Adipose tissue (tissue), 3 donors: ENCODE data around the gene MAGI1. TPM values are rescaled to one million over a fixed set of nuclear protein-coding genes. Genes with fewer than 3 reads are reported as not detected.

ENCODE experiments used
- H3K27ac ChIP-seq: one replicate; pipeline ENCODE4 v1.5.1; 2013; ENCODE audit warnings: low read depth, low read length
- WGBS, 3 donors: extraction: QIAGEN DNeasy Blood & Tissue Kit; methylation state at CpG; one replicate each; pipeline ENCODE4 v1.1.7; 2013; 5-methylcytosine and 5-hydroxymethylcytosine counted together
- polyA plus RNA-seq, 3 donors: library from polyadenylated mRNA; stranded (reverse); fragments of 200-250 nt; gene quantifications; one replicate each; pipeline ENCODE4 v1.2.3, GENCODE V29; 2013
- donor health status: healthy with polysubstance abuse.
- donor health status: Bipolar disorder and iron deficiency.
- donor health status: healthy.

Gene MAGI1
- polyA plus RNA-seq, 3 donors = 8.8 to 10.5 (median 10.4) TPM

GRCh38 chr3:65466300-65466988 lies 572.3 kb downstream of the MAGI1 start:
- 86 to 91% (median 87%) methylated on average over 5 of the region's 5 CpGs for WGBS, 3 donors
- H3K27ac ChIP-seq = no peak overlapping the region

- no peak overlapping the region for H3K27ac ChIP-seq
- WGBS, 3 donors = 93 to 96% (median 94%) methylated on average over 6 of the region's 6 CpGs
These were observed 588.8 kb downstream of the MAGI1 start for GRCh38 chr3:65449841-65450428.

- no peak overlapping the region for H3K27ac ChIP-seq
- WGBS, 3 donors = 84 to 93% (median 84%) methylated on average over 3 of the region's 3 CpGs
These were observed 590.6 kb downstream of the MAGI1 start for GRCh38 chr3:65448120-65448519.

- 74 to 86% (median 82%) methylated on average over 4 of the region's 4 CpGs for WGBS, 3 donors
- H3K27ac ChIP-seq = no peak overlapping the region
These were observed 593.0 kb downstream of the MAGI1 start for GRCh38 chr3:65445573-65446169.

- no peak overlapping the region for H3K27ac ChIP-seq
- 84 to 86% (median 84%) methylated on average over 7 of the region's 7 CpGs for WGBS, 3 donors
These were observed 594.3 kb downstream of the MAGI1 start for GRCh38 chr3:65444447-65444815.

GRCh38 chr3:65443739-65444446 lies 594.8 kb downstream of the MAGI1 start:
- 89 to 94% (median 90%) methylated on average over 4 of the region's 4 CpGs for WGBS, 3 donors
- H3K27ac ChIP-seq = no peak overlapping the region

- WGBS, 3 donors = 20 to 29% (median 21%) methylated on average over 6 of the region's 6 CpGs
These were observed 599.0 kb downstream of the MAGI1 start for GRCh38 chr3:65439641-65440284.

GRCh38 chr3:65438612-65439011 lies 600.1 kb downstream of the MAGI1 start:
- H3K27ac ChIP-seq = no peak overlapping the region
- WGBS, 3 donors = 85 to 95% (median 90%) methylated on average over 1 of the region's 1 CpG

More at GRCh38 chr3:65439641-65440284, 599.0 kb downstream of the MAGI1 start:
- H3K27ac ChIP-seq = no peak overlapping the region

- no peak overlapping the region for H3K27ac ChIP-seq
- WGBS, 3 donors = 87 to 93% (median 91%) methylated on average over 3 of the region's 3 CpGs
These were observed 600.6 kb downstream of the MAGI1 start for GRCh38 chr3:65438096-65438495.

- WGBS, 3 donors = 46 to 72% (median 61%) methylated on average over 1 of the region's 1 CpG
- no peak overlapping the region for H3K27ac ChIP-seq
These were observed 602.1 kb downstream of the MAGI1 start for GRCh38 chr3:65436580-65436979.

GRCh38 chr3:65433480-65433879 lies 605.2 kb downstream of the MAGI1 start:
- no peak overlapping the region for H3K27ac ChIP-seq
- WGBS, 3 donors = 76 to 93% (median 79%) methylated on average over 5 of the region's 5 CpGs

- 90 to 96% (median 92%) methylated on average over 6 of the region's 6 CpGs for WGBS, 3 donors
- H3K27ac ChIP-seq = no peak overlapping the region
These were observed 606.2 kb downstream of the MAGI1 start for GRCh38 chr3:65432388-65433003.

- WGBS, 3 donors = 79 to 83% (median 82%) methylated on average over 3 of the region's 3 CpGs
- no peak overlapping the region for H3K27ac ChIP-seq
These were observed 612.8 kb downstream of the MAGI1 start for GRCh38 chr3:65425880-65426279.

GRCh38 chr3:65422154-65422553 lies 616.6 kb downstream of the MAGI1 start:
- H3K27ac ChIP-seq = no peak overlapping the region
- whole genome bisulfite sequencing, 3 donors = 64 to 91% (median 86%) methylated on average over 3 of the region's 3 CpGs

- no peak overlapping the region for H3K27ac ChIP-seq
- WGBS, 3 donors = 85 to 95% (median 91%) methylated on average over 2 of the region's 2 CpGs
These were observed 619.5 kb downstream of the MAGI1 start for GRCh38 chr3:65419233-65419632.

- 83 to 92% (median 88%) methylated on average over 3 of the region's 3 CpGs for WGBS, 3 donors
- H3K27ac ChIP-seq = no peak overlapping the region
These were observed 624.8 kb downstream of the MAGI1 start for GRCh38 chr3:65413891-65414290.

GRCh38 chr3:65412588-65412987 lies 626.1 kb downstream of the MAGI1 start:
- H3K27ac ChIP-seq = no peak overlapping the region

GRCh38 chr3:65411367-65411766 lies 627.4 kb downstream of the MAGI1 start:
- no peak overlapping the region for H3K27ac ChIP-seq
- 45 to 55% (median 46%) methylated on average over 3 of the region's 3 CpGs for WGBS, 3 donors

More at GRCh38 chr3:65412588-65412987, 626.1 kb downstream of the MAGI1 start:
- 33 to 58% (median 34%) methylated on average over 2 of the region's 2 CpGs for whole genome bisulfite sequencing, 3 donors
